Bronchial smooth muscle cell (primary cell): ENCODE results near the gene AMBN. TPM values are rescaled to one million over a fixed set of nuclear protein-coding genes. Genes with fewer than 3 reads are reported as not detected.

Experiments
- total RNA-seq: library from RNA; depleted of rRNA; stranded (reverse); fragments of >200 nt; gene quantifications from 2 replicates; pipeline ENCODE4 v1.2.1, GENCODE V29; 2014

The AMBN gene
- not detected in 2 replicates for total RNA-seq

GRCh38 chr4:70591955-70592582 is at the start of gene AMBN:
AMBN (plus strand) TSS chr4:70592256; CDS start chr4:70592359, 103 bp downstream.

DNA sequence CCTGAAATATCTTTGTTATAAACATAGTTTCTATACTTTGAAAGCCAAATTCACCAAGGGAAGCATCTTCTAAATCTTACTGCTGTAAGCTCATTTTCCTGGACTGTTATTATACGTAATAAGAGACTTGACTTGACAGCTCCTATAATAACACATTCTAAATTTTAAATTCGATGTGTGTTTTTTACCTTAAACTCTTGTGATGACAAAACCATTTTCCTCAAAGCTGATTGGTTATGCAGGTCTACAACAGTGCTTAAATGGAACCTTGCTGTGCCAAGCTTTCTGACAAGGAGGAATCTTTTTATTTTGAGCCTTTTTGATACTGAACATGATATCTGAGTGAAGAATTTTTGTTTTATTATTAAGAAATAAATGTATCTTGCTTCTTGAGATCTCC is 36.4 kb downstream of the AMBN start, which contains the start of gene ENAM:
Gene ENAM (plus strand): TSS at position 301 of the 400 bp plus-strand sequence. CDS start 757 bp downstream, outside the sequence.

Other genes with a start within 250 kb of the AMBN start
- gene SMR3A, start 231.5 kb upstream of the AMBN start, total RNA-seq: not detected in 2 replicates
- gene SMR3B, start 209.1 kb upstream of the AMBN start, total RNA-seq: not detected in 2 replicates
- not detected in 2 replicates for gene OPRPN, start 194.3 kb upstream of the AMBN start, total RNA-seq
- gene MUC7, start 120.1 kb upstream of the AMBN start, total RNA-seq: not detected in 2 replicates
- not detected in 2 replicates for gene AMTN, start 73.7 kb upstream of the AMBN start, total RNA-seq
- 0.94 TPM in 1 of 2 replicates, not detected in the other for gene ENAM, start 36.5 kb downstream of the AMBN start, total RNA-seq
- gene JCHAIN, start 74.3 kb downstream of the AMBN start, total RNA-seq: 0.34 and 2.7 TPM in 2 replicates
- gene UTP3, start 96.3 kb downstream of the AMBN start, total RNA-seq: 19.4 and 19.5 TPM in 2 replicates
- gene RUFY3, start 129.7 kb downstream of the AMBN start, total RNA-seq: 66.6 and 84.2 TPM in 2 replicates
- gene GRSF1, start 247.6 kb downstream of the AMBN start, total RNA-seq: 69.4 and 80.4 TPM in 2 replicates